ENCODE measurements around the gene KCNT2. TPM values are rescaled to one million over a fixed set of nuclear protein-coding genes. Genes with fewer than 3 reads are reported as not detected.

KCNT2 gene
- total RNA-seq, 1 experiment from 2014 or later: not detected

- CTCF ChIA-PET: no interaction called here
- Histone ChIP-seq H3K4me2 (ENCODE audit: low read length) (no peak overlapping the region), H3K79me2 (ENCODE audit: insufficient read depth, low read length) (no peaks in the 10 kb centered on the region), H3K9ac (ENCODE audit: low read length) (no peak overlapping the region), H3K9me3 (ENCODE audit: control insufficient read depth in 1 of 2, insufficient read depth in 1 of 2, low read depth in 1 of 2, low read length in 2 of 2) (no peaks in the 10 kb centered on the region), H3K27ac (ENCODE audit: low read depth, low read length) (no peak overlapping the region), H3K9me2 (ENCODE audit: insufficient read depth) (no peaks in the 10 kb centered on the region), H3K4me1 (ENCODE audit: control insufficient read depth in 1 of 2, insufficient read depth in 2 of 2, low read length in 2 of 2) (peaks cover 0 to 4% of the 10 kb centered on the region in 2 experiments; a peak in 1 of 4 replicates), H4K20me1 (ENCODE audit: insufficient read depth) (no peaks in the 10 kb centered on the region), H3K4me3 (replicated peaks in 1 of 2; ENCODE audit: low read depth in 1 of 2, low read length in 2 of 2) (no peak overlapping the region), H3K36me3 (ENCODE audit: control insufficient read depth in 1 of 2, insufficient read depth in 2 of 2, low read length in 2 of 2) (no peaks in the 10 kb centered on the region), H2AFZ (ENCODE audit: low read depth, low read length, poor library complexity, severe bottlenecking) (no peak overlapping the region), H3K27me3 (ENCODE audit: insufficient read depth, low read length) (no peaks in the 10 kb centered on the region)
- intact Hi-C loops (cut with micrococcal nuclease): no loop called here
- POLR2A ChIA-PET: no interaction called here
- DNase-seq (ENCODE audit: low read depth, low spot score) (no peak), ATAC-seq (no peak)
- no peak for TF ChIP-seq ELF1 (IDR thresholded peaks at IDR 0.05; ENCODE audit: borderline replicate concordance, low read depth)
- TF ChIP-seq ZNF274 (IDR thresholded peaks at IDR 0.05; ENCODE audit: low read depth, low read length): no peak
- no peak for TF ChIP-seq CEBPB (IDR thresholded peaks at IDR 0.05; ENCODE audit: low read depth)
- no peak for TF ChIP-seq CBX3 (IDR thresholded peaks at IDR 0.05; ENCODE audit: low read depth)
- no peak for TF ChIP-seq SIN3A (IDR thresholded peaks at IDR 0.05; ENCODE audit: low read depth)
- TF ChIP-seq SP1 (IDR thresholded peaks at IDR 0.05; ENCODE audit: low read depth): no peak
- no peak for TF ChIP-seq EZH2 (IDR thresholded peaks at IDR 0.05)
- no TSS peak for BruUV-seq (replicated peaks)
- RAD21 ChIA-PET (ENCODE audit: low non-redundant PET in 1 of 2, low total read pairs in 2 of 2, uncharacterized antibody in 2 of 2, unreplicated experiment in 2 of 2): no interaction called here
These were observed 140.9 kb downstream of the KCNT2 start for GRCh38 chr1:196467230-196467925.

- BruUV-seq (replicated peaks): no TSS peak
- Histone ChIP-seq H3K27ac (ENCODE audit: low read depth, low read length) (no peak overlapping the region), H3K27me3 (ENCODE audit: insufficient read depth, low read length) (no peaks in the 10 kb centered on the region), H3K4me1 (ENCODE audit: control insufficient read depth in 1 of 2, insufficient read depth in 2 of 2, low read length in 2 of 2) (peaks cover 0 to 4% of the 10 kb centered on the region in 2 experiments; a peak in 1 of 4 replicates), H4K20me1 (ENCODE audit: insufficient read depth) (no peaks in the 10 kb centered on the region), H3K4me2 (ENCODE audit: low read length) (no peak overlapping the region), H3K79me2 (ENCODE audit: insufficient read depth, low read length) (no peaks in the 10 kb centered on the region), H3K4me3 (replicated peaks in 1 of 2; ENCODE audit: low read depth in 1 of 2, low read length in 2 of 2) (no peak overlapping the region), H3K36me3 (ENCODE audit: control insufficient read depth in 1 of 2, insufficient read depth in 2 of 2, low read length in 2 of 2) (no peaks in the 10 kb centered on the region), H3K9ac (ENCODE audit: low read length) (no peak overlapping the region), H3K9me3 (ENCODE audit: control insufficient read depth in 1 of 2, insufficient read depth in 1 of 2, low read depth in 1 of 2, low read length in 2 of 2) (no peaks in the 10 kb centered on the region), H2AFZ (ENCODE audit: low read depth, low read length, poor library complexity, severe bottlenecking) (no peak overlapping the region), H3K9me2 (ENCODE audit: insufficient read depth) (no peaks in the 10 kb centered on the region)
- ChIA-PET POLR2A (no interaction called here), RAD21 (ENCODE audit: low non-redundant PET in 1 of 2, low total read pairs in 2 of 2, uncharacterized antibody in 2 of 2, unreplicated experiment in 2 of 2) (no interaction called here), CTCF (no interaction called here)
- DNase-seq (ENCODE audit: low read depth, low spot score) (peak; percentile 4), ATAC-seq (peak; percentile 42; the same call in 1 of the 2 replicates)
- TF ChIP-seq SIN3A (IDR thresholded peaks at IDR 0.05; ENCODE audit: low read depth) (no peak), EZH2 (IDR thresholded peaks at IDR 0.05) (no peak), CEBPB (IDR thresholded peaks at IDR 0.05; ENCODE audit: low read depth) (no peak), MAX (IDR thresholded peaks at IDR 0.05) (no peak), TCF7L2 (IDR thresholded peaks at IDR 0.05; ENCODE audit: borderline replicate concordance, extremely low read depth, insufficient read depth, insufficient read length) (no peak), YY1 (IDR thresholded peaks at IDR 0.05; ENCODE audit: extremely low read depth, insufficient replicate concordance, low read depth, low read length) (no peak), POLR2AphosphoS5 (IDR thresholded peaks at IDR 0.05; ENCODE audit: low read depth, low read length) (no peak), ZNF274 (IDR thresholded peaks at IDR 0.05; ENCODE audit: low read depth, low read length) (no peak), ZBTB33 (IDR thresholded peaks at IDR 0.05; ENCODE audit: extremely low read depth, insufficient replicate concordance, low read length) (no peak), SRF (IDR thresholded peaks at IDR 0.05; ENCODE audit: low read depth) (no peak), SP1 (IDR thresholded peaks at IDR 0.05; ENCODE audit: low read depth) (no peak)
- TF ChIP-seq, protein P1, sequence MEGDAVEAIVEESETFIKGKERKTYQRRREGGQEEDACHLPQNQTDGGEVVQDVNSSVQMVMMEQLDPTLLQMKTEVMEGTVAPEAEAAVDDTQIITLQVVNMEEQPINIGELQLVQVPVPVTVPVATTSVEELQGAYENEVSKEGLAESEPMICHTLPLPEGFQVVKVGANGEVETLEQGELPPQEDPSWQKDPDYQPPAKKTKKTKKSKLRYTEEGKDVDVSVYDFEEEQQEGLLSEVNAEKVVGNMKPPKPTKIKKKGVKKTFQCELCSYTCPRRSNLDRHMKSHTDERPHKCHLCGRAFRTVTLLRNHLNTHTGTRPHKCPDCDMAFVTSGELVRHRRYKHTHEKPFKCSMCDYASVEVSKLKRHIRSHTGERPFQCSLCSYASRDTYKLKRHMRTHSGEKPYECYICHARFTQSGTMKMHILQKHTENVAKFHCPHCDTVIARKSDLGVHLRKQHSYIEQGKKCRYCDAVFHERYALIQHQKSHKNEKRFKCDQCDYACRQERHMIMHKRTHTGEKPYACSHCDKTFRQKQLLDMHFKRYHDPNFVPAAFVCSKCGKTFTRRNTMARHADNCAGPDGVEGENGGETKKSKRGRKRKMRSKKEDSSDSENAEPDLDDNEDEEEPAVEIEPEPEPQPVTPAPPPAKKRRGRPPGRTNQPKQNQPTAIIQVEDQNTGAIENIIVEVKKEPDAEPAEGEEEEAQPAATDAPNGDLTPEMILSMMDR (IDR thresholded peaks at IDR 0.05 in 2 of 3, conservative IDR thresholded peaks at IDR 0.05 in 1 of 3; ENCODE audit: borderline replicate concordance in 1 of 3, insufficient read depth in 1 of 3, low read depth in 2 of 3, low read length in 2 of 3): no peak
- intact Hi-C loops (cut with micrococcal nuclease): no loop called here
These were observed 141.6 kb downstream of the KCNT2 start for GRCh38 chr1:196466654-196467053.

All from HCT116 (cell line).